GM12865 (cell line): ENCODE data around the gene GLYR1.

Source experiments
- DNase-seq: peaks from one replicate; pipeline ENCODE4 v3.0.0; 2010; ENCODE audit warnings: low read depth
- H3K4me3 ChIP-seq: 2 replicates; pipeline ENCODE4 v1.5.1; 2011; ENCODE audit warnings: mild to moderate bottlenecking, low read depth, low read length, control low read depth
- TF ChIP-seq, protein P1 (sequence below): IDR thresholded peaks from 2 replicates; pipeline ENCODE4 v1.5.1; 2011; ENCODE audit warnings: low read length, control low read depth, low read depth, inconsistent platforms; ENCODE audit not compliant: insufficient read depth; ENCODE audit errors: missing control alignments

The GLYR1 gene

DNA sequence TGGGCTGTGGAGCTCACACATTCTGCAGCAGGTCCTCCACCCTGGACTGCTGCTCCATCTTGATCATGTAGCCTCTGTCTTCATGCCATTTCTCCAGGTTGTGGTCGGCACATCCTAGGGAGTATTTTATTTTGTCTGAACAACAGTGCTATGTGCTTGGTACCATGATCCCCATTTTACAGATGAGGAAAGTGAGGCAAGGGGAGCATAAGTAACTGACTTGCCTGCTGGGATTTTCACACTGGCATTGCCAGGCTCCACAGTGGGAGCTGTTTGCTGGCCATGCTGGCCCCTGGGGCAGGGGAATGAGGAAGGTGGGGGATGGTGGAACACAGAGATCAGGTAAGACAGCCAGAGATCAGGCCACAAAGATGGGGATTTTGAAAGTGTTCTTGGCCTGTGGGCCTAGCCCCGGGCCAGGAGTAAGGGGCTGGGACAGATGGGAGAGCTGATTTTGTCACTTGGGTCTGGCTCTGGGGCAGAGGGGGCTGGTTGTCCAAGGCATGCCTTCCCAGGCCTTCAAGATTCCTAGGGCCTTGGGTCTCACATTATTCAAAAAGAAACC is 70.9 kb downstream of the GLYR1 start:
- H3K4me3 ChIP-seq, result no peak overlapping the region
- no peak for DNase-seq
- TF ChIP-seq, protein P1, sequence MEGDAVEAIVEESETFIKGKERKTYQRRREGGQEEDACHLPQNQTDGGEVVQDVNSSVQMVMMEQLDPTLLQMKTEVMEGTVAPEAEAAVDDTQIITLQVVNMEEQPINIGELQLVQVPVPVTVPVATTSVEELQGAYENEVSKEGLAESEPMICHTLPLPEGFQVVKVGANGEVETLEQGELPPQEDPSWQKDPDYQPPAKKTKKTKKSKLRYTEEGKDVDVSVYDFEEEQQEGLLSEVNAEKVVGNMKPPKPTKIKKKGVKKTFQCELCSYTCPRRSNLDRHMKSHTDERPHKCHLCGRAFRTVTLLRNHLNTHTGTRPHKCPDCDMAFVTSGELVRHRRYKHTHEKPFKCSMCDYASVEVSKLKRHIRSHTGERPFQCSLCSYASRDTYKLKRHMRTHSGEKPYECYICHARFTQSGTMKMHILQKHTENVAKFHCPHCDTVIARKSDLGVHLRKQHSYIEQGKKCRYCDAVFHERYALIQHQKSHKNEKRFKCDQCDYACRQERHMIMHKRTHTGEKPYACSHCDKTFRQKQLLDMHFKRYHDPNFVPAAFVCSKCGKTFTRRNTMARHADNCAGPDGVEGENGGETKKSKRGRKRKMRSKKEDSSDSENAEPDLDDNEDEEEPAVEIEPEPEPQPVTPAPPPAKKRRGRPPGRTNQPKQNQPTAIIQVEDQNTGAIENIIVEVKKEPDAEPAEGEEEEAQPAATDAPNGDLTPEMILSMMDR, result no peak

DNA sequence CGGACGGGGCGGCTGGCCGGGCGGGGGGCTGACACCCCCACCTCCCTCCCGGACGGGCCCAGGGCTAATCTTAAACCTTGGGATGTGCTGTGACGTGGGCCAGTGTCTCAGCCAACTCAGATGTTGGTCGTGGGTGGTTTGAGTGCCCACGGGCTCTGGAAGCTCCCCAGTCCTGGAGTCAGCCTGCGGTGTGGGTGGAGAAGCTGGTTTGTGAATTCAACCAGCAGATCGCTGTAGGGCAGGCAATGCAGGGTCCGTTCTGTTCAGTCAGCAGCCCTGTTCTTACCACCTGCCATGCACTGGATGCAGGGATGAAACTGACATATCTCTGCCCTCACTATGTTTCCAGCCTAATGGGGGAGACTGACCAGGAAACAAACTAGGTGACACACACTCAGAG is 72.1 kb downstream of the GLYR1 start:
- no peak for DNase-seq
- no peak overlapping the region for H3K4me3 ChIP-seq
- TF ChIP-seq, protein P1, result no peak

DNA sequence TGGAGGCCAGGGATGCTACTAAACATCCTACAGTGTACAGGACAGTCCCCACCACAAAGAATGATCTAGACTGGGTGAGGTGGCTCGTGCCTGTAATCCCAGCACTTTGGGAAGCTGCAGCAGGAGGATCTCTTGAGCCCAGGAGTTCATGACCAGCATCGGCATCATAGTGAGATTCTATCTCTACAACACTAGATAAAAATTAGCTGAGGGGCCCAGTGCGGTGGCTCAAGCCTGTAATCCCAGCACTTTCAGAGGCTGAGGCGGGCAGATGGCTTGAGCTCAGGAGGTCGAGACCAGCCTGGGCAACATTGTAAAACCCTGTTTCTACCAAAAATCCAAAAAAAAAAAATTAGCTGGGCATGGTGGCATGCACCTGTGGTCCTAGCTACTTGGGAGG is 74.7 kb downstream of the GLYR1 start:
- H3K4me3 ChIP-seq, result no peak overlapping the region
- TF ChIP-seq, protein P1, result no peak
- DNase-seq, result no peak

DNA sequence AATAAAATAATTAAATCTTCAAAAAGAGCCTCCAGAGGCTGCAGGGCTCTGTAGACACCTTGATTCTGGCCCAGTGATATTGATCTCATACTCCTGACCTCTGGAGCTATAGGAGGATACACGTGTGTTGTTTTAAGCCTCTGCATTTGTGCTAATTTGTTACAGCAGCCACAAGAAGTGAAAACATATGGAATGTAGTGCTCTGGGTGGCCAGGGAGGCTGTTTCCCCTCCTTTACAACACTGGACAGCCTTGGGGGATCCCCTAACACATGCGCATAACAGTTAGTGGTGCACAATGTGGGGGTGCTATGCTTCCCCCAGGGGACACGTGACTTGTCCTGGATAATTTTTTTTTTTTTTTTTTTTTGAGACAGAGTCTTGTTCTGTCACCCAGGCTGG is 75.4 kb downstream of the GLYR1 start:
- DNase-seq, result no peak

DNA sequence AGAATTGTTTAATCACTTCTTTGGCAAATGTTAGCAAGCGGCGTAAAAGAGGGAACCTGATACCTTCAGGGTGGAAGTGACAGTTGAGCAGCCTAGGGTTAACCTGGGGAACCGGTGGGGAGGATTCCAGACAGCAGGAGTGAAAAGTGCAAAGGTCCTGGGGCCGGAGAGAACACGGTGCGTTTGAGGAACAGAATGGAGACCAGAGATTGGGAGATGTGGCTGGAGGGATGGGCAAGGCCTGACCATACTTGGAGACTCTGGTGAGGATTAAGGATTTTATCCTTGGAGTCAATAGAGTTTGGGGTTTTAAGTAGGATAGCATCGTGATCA is 77.8 kb downstream of the GLYR1 start:
- H3K4me3 ChIP-seq, result no peak overlapping the region
- DNase-seq, result no peak
- TF ChIP-seq, protein P1, result no peak

More for the DNA sequence above, 75.4 kb downstream of the GLYR1 start:
- TF ChIP-seq, protein P1, result no peak
- H3K4me3 ChIP-seq, result no peak overlapping the region

DNA sequence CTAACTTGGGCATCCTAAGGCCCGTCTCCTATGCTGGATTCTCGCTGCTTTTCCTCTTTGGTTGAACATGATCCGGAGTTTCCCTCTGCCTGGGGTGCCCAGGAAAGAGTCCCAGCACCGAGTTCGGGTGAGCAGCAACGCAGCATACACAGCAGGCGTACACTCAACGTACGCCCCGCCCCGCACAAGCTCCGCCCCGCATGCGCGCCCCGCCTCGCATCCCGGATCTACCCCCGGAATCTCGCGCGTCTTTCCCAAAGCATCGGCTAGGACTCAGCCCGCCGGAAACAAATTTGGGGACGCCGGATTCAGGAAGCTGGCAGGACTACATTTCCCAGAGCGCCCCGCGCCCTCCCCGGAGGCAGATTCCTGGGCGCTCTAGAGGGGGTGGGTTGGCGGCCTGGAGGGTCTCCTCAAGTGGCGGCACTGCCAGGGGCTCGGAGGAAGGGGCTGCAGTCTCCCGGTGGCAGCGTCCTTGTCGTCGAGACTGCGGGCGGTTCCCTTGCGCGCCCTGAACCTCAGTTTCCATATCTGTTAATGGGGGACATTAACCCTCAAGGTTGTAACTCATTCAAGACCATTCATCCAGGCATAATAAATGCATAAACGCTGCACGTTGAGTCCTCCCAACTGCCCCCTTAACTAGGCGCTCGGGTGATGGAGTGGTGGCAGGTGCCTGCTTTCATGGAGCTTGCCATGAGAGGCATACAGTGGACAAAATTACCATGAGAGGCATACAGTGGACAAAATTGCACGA is 78.4 kb downstream of the GLYR1 start:
- peak; percentile 95 for DNase-seq
- TF ChIP-seq, protein P1, result no peak
- H3K4me3 ChIP-seq, result peak overlapping the region; percentile 98
